Right cardiac atrium (tissue), 5 donors: ENCODE results near the gene ATAD3A. TPM values are rescaled to one million over a fixed set of nuclear protein-coding genes. Genes with fewer than 3 reads are reported as not detected.
A peak's percentile ranks its signal among the peaks of the same experiment; 100 is the strongest.
"Not testable (repeated sequence)": the region's sequence is repeated elsewhere in the genome, so short reads cannot be mapped to it uniquely, and the experiment has no call there.

Experiments used
- ATAC-seq, 2 donors: fragments of 200-7000 bp; cut with Tn5 transposase; one replicate each; pipeline versions ENCODE4 v1.8.0 to v1.9.1; 2020; ENCODE audit warnings: moderate library complexity in 2 of 2, mild to moderate bottlenecking in 1 of 2
- DNase-seq, 3 donors: peaks; one replicate each; pipeline ENCODE4 v3.0.0-alpha.2; 2020
- H3K27ac ChIP-seq: one replicate; pipeline ENCODE4 v1.5.1; 2013; ENCODE audit warnings: mild to moderate bottlenecking, low read length, control low read depth, moderate library complexity
- H3K27me3 ChIP-seq: one replicate; pipeline ENCODE4 v1.6.1; 2013; ENCODE audit not compliant: control insufficient read depth, insufficient read depth
- H3K4me1 ChIP-seq: one replicate; pipeline ENCODE4 v1.6.1; 2013; ENCODE audit warnings: low read length; ENCODE audit not compliant: control insufficient read depth, insufficient read depth
- H3K4me3 ChIP-seq: one replicate; pipeline ENCODE4 v1.5.1; 2013; ENCODE audit warnings: low read length, control low read depth
- H3K9me3 ChIP-seq: one replicate; pipeline ENCODE4 v1.6.1; 2013; ENCODE audit warnings: low read length; ENCODE audit not compliant: control insufficient read depth
- WGBS: extraction: QIAGEN DNeasy Blood & Tissue Kit; methylation state at CpG from one replicate; pipeline ENCODE4 v1.1.7; 2013; 5-methylcytosine and 5-hydroxymethylcytosine counted together
- intact Hi-C, 4 donors: fragments of 100-400 bp; cut with DNase I; formaldehyde crosslinking; loops; one replicate each; pipeline versions ENCODE4 v1.11.0 to v1.14.0; 2022 to 2023
- polyA plus RNA-seq: library from polyadenylated mRNA; stranded (reverse); fragments of 200-250 nt; gene quantifications from one replicate; pipeline ENCODE4 v1.2.3, GENCODE V29; 2013
- total RNA-seq, 4 donors: library from RNA; stranded (reverse); fragmentation: NEBNext Ultra II Directional; extraction: Animal tissue kit (Norgen Biotek cat#: 25700); gene quantifications; one replicate each; pipeline ENCODE4 v1.2.1, GENCODE V29; 2021
- donor health status: healthy with polysubstance abuse.
- donor health status: DM: no; HTN: yes; CAD: no.
- donor health status: DM: no; HTN: no; CAD: no.
- donor health status: DM: no; HTN: yes; CAD: no; lungs with severe emphysema.
- donor health status: DM: yes; HTN: yes; CAD: no.

ATAD3A gene
- total and polyA plus RNA-seq, 5 donors = 13.6 to 20.1 (median 16.0) TPM

DNA sequence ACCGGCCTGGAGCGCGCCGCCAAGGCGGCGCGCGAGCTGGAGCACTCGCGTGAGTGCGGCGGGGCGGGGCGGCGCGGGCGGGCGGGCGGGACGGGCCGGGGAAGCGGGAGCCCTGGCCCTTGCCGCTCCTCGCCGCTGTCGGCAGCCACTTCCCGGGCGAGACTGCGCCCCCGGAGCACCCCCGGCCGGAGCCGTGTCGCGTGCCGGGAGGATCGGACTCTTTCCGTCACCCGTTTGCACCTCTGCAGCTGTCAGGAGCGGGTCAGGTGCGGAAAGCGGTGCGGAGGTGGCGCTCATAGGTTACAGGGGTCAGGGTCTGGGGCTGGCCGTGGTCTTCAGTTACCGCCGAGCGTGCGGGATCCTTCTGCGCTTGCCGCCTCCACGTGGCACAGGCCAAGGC lies 463 bp downstream of the ATAD3A start:
- H3K27me3 ChIP-seq, H3K27ac ChIP-seq, intact Hi-C loops, H3K4me1 ChIP-seq, ATAC-seq, H3K9me3 ChIP-seq: not testable (repeated sequence)
- H3K4me3 ChIP-seq = peak overlapping the region; percentile 56
- DNase-seq = peak in 2 of 3 donors; percentile 53 to 63
- WGBS = under 1% methylated on average over 45 of the region's 52 CpGs

GRCh38 chr1:1513675-1514074 lies 1.7 kb downstream of the ATAD3A start:
- H3K27me3 ChIP-seq, H3K27ac ChIP-seq, H3K9me3 ChIP-seq, intact Hi-C loops, H3K4me3 ChIP-seq, H3K4me1 ChIP-seq, ATAC-seq: not testable (repeated sequence)
- DNase-seq = peak in 1 of 3 donors; percentile 20
- WGBS = 82% methylated on average over 16 of the region's 18 CpGs

DNA sequence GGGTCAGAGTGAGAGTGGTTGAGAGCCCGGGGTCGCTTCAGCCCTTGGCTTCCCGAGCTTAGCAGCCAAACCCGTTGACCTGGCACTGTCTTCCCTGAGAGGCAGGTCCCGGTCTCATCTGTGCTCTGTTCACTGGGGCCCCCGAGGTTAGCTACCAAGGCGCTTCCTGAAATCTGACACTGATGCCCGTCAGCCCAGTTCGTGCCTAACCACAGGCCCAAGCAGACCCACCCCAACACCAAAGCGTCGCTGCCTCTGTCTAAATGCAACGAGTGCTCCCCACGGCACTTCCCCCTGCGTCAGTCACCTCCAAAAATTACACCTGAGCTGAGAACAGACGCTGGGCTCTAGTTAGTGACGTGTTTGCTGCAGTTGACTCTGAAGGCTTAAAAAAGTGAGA lies 2.4 kb downstream of the ATAD3A start:
- H3K4me1 ChIP-seq, ATAC-seq, intact Hi-C loops, H3K4me3 ChIP-seq, H3K9me3 ChIP-seq, H3K27me3 ChIP-seq, H3K27ac ChIP-seq: not testable (repeated sequence)
- peak in 1 of 3 donors; percentile 29 for DNase-seq
- WGBS = 74% methylated on average over 14 of the region's 16 CpGs

- DNase-seq = peak in 2 of 3 donors; percentile 5 to 53
- intact Hi-C loops, H3K4me1 ChIP-seq, ATAC-seq, H3K27ac ChIP-seq, H3K9me3 ChIP-seq, H3K27me3 ChIP-seq, H3K4me3 ChIP-seq: not testable (repeated sequence)
- WGBS = 96% methylated on average over 14 of the region's 14 CpGs
These were observed 5.0 kb downstream of the ATAD3A start for GRCh38 chr1:1516923-1517322.

DNA sequence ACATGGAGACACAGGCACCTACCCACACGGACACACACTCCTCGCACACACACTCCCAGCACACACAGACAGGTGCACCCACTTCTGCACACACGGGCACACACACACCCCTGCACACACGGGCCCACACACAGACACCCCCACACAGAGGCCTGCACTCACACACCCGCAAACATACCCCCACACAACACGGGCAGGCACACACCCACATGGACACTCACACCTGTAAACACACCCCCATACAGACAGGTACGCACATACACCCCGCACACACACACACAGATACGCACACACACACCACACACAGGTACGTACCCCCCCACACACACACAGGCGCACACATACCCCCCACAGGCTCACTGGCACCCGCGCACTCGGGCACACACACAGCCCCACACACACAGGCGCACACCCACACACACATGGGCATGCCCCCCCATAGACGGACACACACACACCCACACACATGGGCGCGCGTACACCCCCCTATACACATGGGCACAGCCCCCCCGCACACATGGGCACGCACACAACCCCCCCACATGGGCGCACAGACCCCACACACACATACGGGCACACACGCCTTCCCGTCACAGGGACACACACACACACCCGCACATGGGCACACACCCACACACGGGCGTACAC lies 6.1 kb downstream of the ATAD3A start:
- intact Hi-C loops = no loop called here
- no peak overlapping the region for H3K27ac ChIP-seq
- no peaks in the 10 kb centered on the region for H3K4me1 ChIP-seq
- H3K27me3 ChIP-seq = no peaks in the 10 kb centered on the region
- peak in 2 of 3 donors; percentile 39 to 41 for DNase-seq
- H3K9me3 ChIP-seq = no peaks in the 10 kb centered on the region
- no peak overlapping the region for H3K4me3 ChIP-seq
- ATAC-seq = no peak
- 94% methylated on average over 28 of the region's 28 CpGs for WGBS

- H3K9me3 ChIP-seq, H3K27ac ChIP-seq, ATAC-seq, H3K27me3 ChIP-seq, H3K4me3 ChIP-seq, intact Hi-C loops, H3K4me1 ChIP-seq: not testable (repeated sequence)
- DNase-seq = peak in 2 of 3 donors; percentile 42 to 47
- WGBS = 95% methylated on average over 17 of the region's 19 CpGs
These were observed 6.7 kb downstream of the ATAD3A start for GRCh38 chr1:1518621-1519007.

GRCh38 chr1:1519805-1520505 lies 8.0 kb downstream of the ATAD3A start:
- H3K4me1 ChIP-seq, H3K27me3 ChIP-seq, intact Hi-C loops, H3K27ac ChIP-seq, H3K9me3 ChIP-seq, H3K4me3 ChIP-seq: not testable (repeated sequence)
- peak in 2 of 3 donors; percentile 46 to 55 for DNase-seq
- 98% methylated on average over 51 of the region's 51 CpGs for whole genome bisulfite sequencing
- ATAC-seq = peak in 1 of 2 donors; percentile 7

GRCh38 chr1:1521331-1521730 lies 9.4 kb downstream of the ATAD3A start:
- Histone ChIP-seq H3K4me3 (no peak overlapping the region), H3K27me3 (no peaks in the 10 kb centered on the region), H3K4me1 (no peaks in the 10 kb centered on the region), H3K27ac (no peak overlapping the region), H3K9me3 (no peaks in the 10 kb centered on the region)
- ATAC-seq (no peak), DNase-seq (peak in 2 of 3 donors; percentile 20 to 52)
- intact Hi-C loops = no loop called here
- WGBS = 96% methylated on average over 19 of the region's 19 CpGs

DNA sequence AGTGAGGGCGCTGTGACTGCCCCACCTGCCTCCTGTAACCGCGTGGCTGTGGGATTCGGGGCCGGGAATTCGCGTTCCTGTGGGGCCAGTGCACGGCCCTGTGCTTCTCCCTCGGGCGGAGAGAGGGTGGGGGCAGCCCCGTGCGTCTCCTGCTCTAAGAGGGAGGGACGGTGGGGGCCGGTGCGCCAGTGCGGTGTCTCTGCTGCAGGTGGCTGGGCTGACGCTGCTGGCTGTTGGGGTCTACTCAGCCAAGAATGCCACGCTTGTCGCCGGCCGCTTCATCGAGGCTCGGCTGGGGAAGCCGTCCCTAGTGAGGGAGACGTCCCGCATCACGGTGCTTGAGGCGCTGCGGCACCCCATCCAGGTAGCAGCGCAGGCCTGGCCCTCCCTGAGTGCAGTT lies 10.6 kb downstream of the ATAD3A start:
- intact Hi-C loops, H3K27me3 ChIP-seq, H3K4me3 ChIP-seq, H3K4me1 ChIP-seq, H3K9me3 ChIP-seq, ATAC-seq, H3K27ac ChIP-seq: not testable (repeated sequence)
- DNase-seq = peak in 1 of 3 donors; percentile 26
- WGBS = 93% methylated on average over 30 of the region's 30 CpGs

DNA sequence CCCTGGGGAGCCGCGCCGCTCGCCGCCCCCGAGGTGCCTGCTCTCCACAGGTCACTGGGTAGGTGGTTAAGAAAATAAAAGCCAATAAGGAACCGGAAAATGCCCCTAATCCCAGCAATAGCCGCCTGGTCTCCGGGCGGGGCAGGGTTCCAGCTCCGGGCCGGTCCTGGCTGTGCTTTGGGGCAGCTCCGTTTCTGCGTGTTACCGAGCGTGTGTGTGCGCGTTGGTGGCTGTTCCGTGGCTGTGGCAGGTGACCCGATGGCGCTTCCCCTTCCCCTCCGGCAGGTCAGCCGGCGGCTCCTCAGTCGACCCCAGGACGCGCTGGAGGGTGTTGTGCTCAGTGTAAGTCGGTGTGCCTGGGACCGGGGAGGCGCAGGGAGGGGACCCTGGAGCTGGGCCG lies 11.3 kb downstream of the ATAD3A start:
- H3K27ac ChIP-seq, H3K4me3 ChIP-seq, ATAC-seq, H3K4me1 ChIP-seq, H3K27me3 ChIP-seq, intact Hi-C loops, H3K9me3 ChIP-seq: not testable (repeated sequence)
- 96% methylated on average over 31 of the region's 31 CpGs for WGBS
- DNase-seq = peak in 1 of 3 donors; percentile 31

- 91% methylated on average over 17 of the region's 17 CpGs for WGBS
- ATAC-seq, H3K4me3 ChIP-seq, H3K9me3 ChIP-seq, H3K4me1 ChIP-seq, intact Hi-C loops, H3K27ac ChIP-seq, H3K27me3 ChIP-seq: not testable (repeated sequence)
- peak in 1 of 3 donors; percentile 43 for DNase-seq
These were observed 11.7 kb downstream of the ATAD3A start for GRCh38 chr1:1523651-1524050.
